HG03064 (cell line): ENCODE measurements around the gene CHN2.

Experiments used
- ATAC-seq: cut with Tn5 transposase; IDR thresholded peaks from one replicate; pipeline ENCODE4 v1.9.1; 2021; ENCODE audit warnings: low read depth; ENCODE audit not compliant: unreplicated experiment

Gene CHN2

GRCh38 chr7:29453021-29453420 is 258.4 kb downstream of the CHN2 start:
- ATAC-seq, result no peak

DNA sequence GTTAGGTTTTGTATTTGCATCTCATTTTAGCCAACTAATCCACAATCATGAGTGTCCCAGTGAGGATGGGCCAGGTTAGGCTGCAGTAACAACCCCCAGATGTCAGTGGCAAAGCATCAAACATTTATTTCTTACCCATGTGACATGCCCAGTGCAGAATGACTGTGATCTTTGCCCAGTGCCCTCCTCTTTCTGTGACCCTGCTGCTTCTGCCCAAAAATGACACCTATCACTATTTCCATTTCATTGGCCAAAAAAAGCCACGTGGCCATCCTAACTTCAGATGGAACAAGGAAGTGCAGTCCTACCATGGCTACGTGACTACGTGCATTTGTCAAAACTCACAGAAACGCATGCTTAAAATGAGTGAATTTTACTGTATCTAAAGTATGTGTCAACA is 259.9 kb downstream of the CHN2 start:
- no peak for ATAC-seq

DNA sequence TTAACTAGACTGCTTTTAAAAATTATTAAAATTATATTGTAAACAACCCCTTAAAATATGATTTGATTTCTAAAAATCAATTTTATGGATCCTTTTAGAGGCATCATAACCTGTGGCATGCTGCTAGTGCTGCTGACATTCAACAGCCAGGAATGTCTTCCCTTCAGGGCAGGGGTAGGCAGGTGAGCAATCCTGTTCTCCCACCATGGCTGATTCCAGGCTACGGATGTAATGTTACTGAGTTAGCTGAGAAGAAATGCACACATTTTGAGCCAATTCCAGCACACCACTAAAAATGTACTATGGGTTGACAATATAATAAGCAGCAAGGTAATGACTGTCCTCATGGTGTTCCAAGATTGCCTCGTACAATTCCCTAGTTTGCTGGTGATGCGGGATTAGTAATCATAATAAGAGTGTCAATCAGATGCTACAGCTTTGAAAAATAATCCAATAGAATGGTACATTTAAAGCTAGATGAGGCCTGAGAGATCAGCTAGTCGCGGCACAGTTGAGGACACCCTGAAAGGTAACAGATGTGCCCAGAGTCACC is 260.4 kb downstream of the CHN2 start:
- ATAC-seq, result no peak

- no peak for ATAC-seq
These were observed 262.6 kb downstream of the CHN2 start for GRCh38 chr7:29457141-29457561.

- no peak for ATAC-seq
These were observed 263.0 kb downstream of the CHN2 start for GRCh38 chr7:29457565-29458011.

DNA sequence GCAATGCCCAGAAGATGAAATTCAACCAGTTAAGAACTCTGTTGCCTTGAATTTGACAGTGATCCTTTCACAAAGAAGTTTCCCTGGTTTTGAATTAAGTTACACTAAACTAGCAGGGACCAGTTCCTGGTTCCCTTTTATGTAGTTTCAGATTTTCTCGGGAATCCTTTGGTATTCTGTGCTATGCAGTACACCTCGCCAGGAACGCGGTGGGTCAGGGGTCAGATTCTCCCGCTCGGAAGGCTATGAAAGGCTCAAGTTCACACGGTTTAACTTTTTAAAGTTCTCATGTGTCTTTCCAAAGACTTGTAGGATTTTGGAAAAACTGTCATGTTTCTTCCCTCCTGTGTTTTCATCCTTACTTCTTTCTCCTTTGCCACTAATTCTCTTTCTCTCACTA is 264.4 kb downstream of the CHN2 start:
- ATAC-seq, result no peak

- no peak for ATAC-seq
These were observed 265.0 kb downstream of the CHN2 start for GRCh38 chr7:29459589-29459988.

DNA sequence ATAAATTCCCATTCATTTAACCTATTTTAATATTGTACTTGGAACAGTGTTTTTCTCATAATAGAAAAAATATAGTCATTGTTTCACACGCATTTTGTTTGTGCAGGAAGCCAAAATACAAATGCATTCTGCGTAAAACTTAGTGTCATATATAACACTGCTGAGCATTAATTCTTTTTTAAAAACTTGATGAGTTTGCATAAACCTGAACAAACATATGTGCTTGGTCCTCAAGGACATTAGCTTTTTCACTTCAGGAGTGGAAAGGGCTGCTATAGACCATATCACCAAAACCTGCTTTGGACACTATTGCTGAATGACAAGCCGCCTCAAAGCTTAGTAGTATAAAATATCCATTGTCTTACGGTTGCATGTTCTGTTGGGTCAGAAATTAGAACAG is 267.4 kb downstream of the CHN2 start:
- no peak for ATAC-seq

- ATAC-seq, result no peak
These were observed 269.1 kb downstream of the CHN2 start for GRCh38 chr7:29463504-29464158.

GRCh38 chr7:29464753-29465152 is 270.2 kb downstream of the CHN2 start:
- ATAC-seq, result no peak

DNA sequence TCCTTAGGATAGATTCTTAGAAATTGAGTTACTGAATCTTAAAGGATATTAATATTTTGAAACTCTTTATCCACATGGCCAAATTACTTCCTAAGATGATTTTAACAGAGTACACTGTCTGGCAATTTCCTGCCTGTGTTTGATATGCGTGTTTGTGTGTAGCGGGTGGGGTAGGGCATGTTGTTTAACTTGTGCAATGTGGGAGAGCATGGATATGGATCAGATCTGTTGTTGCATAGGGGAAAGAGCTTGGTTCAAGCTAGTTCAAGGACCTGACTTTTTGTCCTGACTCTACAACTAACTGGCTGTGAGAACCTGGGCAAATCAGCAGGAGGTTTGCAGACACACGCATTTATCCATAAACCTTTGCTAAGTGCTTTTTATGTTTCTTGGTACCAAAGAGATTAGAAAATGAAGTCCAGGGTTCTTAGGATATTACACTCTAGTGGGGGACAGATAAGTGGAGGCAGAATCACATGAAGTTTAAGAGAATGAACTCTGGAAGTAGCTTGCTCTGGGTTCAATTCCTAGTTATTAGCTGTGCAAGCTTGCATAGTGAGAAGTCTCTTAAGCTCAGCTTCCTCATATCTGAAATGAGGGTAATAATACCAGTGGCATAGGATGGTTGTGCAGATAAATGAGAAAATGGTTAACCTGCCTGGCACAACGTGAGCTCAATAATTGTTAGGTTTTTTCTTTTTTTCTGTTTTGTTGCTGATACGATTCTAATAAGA is 272.8 kb downstream of the CHN2 start:
- ATAC-seq, result no peak

DNA sequence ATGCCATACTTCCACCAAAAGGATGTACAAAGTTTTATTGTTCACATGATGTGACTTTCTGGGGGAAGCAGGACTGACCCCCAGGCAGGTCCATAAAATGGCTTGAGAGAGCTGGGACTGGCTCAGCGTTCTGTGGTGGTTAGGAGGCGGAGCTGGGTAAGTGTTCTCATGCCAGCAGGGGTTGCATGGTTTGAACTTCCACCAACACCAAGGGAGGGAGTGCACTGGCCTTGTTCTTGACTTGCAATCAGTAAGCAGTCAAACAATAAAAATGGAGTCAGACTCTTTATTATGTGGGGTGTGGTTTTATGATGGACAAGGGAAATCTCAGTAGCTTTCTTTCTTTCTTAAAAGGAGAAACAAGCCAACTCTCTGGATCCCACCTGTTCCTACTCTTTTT is 273.6 kb downstream of the CHN2 start:
- no peak for ATAC-seq

DNA sequence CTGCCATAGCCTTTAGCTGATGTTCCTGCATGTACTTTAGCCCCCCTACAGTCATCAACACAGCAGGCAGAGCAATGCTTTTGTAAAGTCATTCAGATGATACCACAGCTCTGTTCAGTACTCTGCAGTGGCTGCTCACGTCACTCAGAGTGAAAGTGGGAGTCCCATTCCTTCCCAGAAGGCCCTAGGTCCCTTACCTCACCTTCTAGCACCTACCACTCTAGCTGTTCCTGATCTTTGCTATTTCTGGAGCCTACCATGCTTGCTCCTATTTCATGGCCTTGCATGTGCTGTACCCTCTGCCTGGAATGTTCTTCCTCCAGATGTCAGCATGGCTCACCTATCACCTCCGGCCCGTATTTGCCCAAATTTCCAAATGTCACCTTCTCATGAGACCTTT is 274.7 kb downstream of the CHN2 start:
- ATAC-seq, result no peak

- ATAC-seq, result no peak
These were observed 275.5 kb downstream of the CHN2 start for GRCh38 chr7:29469976-29470557.

DNA sequence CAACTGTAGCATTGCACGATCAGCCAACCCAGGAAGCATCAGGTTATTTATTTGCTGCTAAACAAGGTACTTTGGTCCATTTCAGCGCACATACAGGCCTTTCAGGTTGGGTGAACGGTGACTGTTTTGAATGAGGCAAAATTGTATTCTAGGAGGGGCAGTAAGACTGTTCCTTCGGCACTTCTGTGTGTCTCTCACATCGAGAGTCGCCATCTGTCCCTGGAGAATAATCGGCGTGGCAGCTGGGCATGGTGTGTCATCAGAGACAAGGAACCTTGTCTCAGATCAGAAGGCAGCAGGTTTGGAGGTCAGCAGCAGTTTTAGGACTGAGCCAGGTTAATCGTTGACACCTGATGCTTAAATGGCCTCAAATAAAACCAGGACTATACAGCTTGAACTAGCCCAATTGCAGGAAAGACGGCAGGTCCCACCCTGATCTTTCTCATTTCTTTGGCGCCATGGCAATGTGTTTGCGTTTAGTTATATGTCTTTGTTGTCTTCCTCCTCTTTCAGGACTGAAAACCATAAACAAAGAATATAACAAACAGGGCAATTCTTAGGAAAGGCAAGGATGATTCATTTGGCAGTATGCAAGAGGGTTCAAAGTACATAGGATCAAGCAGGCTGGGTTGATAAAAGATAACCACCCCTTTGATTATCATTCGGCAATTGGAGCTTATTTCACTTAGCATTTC is 277.0 kb downstream of the CHN2 start:
- ATAC-seq, result no peak

DNA sequence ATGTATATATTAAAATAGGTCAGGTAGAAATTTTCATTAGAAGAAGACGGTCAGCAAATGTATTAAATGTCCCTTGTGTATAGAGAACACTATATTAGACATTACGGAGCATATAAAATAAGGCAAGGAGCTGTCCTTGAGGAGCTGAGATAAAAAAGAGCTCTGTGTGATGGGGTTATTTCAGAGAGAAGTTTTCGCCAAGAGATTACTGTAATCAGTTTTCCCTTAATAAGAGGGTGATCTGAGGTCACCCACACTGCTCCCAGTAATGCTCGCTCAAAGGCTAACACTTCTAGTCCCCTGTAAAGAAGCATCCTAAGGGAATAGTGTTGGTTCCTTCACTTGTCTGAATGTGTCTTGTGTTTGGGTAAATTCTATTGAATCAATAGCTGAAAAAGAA is 282.3 kb downstream of the CHN2 start:
- ATAC-seq, result no peak

DNA sequence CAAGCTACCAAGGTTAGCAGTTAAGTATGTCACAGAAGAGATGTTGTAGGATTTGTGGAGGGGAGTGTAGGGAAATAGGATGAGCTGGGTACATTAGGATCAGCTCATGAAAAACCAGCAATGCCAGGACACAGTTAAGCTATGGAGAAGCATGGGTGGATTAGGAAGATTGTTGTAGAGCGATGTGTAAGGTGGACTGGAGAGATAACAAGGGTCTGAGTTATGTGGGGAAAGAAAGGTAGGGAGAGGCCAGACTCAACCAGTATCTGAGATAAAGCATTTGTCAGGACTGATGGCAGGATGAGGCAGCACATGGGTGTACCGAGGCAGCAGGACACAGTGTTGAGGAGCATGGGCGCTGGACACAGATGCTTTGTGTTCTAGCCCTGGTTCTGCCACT is 283.7 kb downstream of the CHN2 start:
- no peak for ATAC-seq

GRCh38 chr7:29478687-29479240 is 284.2 kb downstream of the CHN2 start:
- ATAC-seq, result no peak

DNA sequence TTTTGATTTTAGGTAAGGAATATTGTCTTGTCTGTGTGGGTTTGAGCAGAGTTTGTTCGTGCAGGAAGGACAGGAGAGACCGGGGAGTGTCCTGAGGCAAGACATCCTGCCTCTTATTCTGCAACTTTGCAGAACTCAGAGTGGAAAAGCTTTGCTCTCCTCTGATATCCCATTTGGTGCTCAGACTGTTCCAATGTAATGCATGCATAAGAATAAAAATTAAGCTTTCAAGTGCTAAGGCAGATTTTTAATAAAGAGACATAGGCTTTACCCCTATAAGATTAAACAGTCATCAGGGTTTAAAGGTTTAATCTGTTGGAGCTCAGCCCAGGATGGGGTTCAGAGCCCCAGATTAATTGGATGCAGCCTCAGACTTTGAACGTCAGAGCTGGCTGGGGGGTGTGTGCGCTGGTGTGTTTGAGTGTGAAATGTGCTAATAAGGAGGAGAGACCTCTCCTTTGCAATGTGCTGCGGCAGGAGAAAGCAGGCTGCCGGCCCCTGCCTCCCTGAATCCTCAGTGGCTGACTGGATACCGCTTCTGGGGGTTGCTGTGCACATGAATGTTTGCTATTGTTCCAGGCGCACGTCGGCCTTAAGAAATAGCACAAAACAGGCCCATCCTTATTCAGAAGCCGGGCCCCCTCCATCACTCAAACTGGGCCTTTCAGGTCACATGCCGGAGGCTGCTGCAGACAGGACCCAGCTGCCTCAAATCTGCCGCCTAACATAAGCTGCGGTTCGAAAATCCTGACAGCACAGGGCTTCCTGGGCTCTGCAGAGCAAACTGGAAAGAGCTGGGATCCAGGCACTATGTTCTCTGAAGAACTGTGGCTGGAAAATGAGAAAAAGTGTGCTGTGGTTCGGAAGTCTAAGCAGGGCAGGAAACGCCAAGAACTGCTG is 285.0 kb downstream of the CHN2 start:
- ATAC-seq, result no peak

DNA sequence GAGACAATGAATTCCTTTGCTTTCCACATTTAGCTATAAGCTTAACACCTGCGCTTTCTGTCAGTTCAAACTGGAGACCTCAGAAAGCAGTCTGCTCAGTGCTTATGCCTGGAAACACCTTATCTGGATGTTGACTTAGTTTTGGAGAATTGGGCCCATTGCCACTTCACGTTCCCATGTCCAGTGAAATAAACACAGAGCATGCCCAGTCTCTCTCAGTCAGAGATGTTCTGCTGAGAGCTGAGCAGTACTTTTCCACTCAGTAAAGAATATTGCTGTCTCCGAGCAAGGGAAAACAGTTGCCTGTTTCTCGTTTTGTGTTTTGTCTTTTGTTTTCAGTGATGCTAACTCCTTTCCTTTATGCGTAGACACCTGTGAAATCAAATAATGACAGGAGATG is 285.9 kb downstream of the CHN2 start:
- no peak for ATAC-seq
